HCT116 (cell line): ENCODE data around the gene DUSP3. TPM values are rescaled to one million over a fixed set of nuclear protein-coding genes. Genes with fewer than 3 reads are reported as not detected.

Experiments
- ATAC-seq: fragments of 200-7000 bp; cut with Tn5 transposase; 2 replicates; pipeline ENCODE4 v1.9.1; 2020; ENCODE audit warnings: mild to moderate bottlenecking, moderate library complexity
- BruUV-seq: library from RNA; stranded (reverse); fragments of 400-500 nt; replicated peaks from 2 replicates; lab custom pipeline; 2021; lab: Mats Ljungman, UMichigan
- CTCF ChIA-PET: fragments of 300-600 bp; sonication (Branson Sonifier 250); formaldehyde crosslinking; loops from one replicate; lab custom pipeline; 2021; ENCODE audit warnings: antibody characterized with exemption; lab: Charles Lee
- POLR2A ChIA-PET: fragments of 300-600, 350-600 bp; sonication (Branson Sonifier 250); formaldehyde crosslinking; loops from one replicate; lab custom pipeline; 2021; ENCODE audit warnings: antibody characterized with exemption; lab: Charles Lee
- RAD21 ChIA-PET, 2 experiments: fragments of 300-600 bp; sonication (Branson Sonifier 250); formaldehyde crosslinking; loops; one replicate each; lab custom pipeline; 2023; ENCODE audit warnings: low total read pairs in 2 of 2; ENCODE audit not compliant: uncharacterized antibody in 2 of 2, unreplicated experiment in 2 of 2, low non-redundant PET in 1 of 2; lab: Charles Lee
- DNase-seq: peaks from one replicate; pipeline ENCODE4 v3.0.0-alpha.2; 2010; ENCODE audit warnings: low read depth, low spot score
- H2AFZ ChIP-seq: fragments of 200-600 bp; shearing (Covaris generic), sonication (generic); 2 replicates; pipeline ENCODE4 v1.6.1; 2017; ENCODE audit warnings: low read depth, mixed run types, mixed read lengths, antibody characterized with exemption, low read length; ENCODE audit not compliant: poor library complexity, severe bottlenecking
- H3K27ac ChIP-seq: 2 replicates; pipeline ENCODE4 v1.5.1; 2012; ENCODE audit warnings: low read depth, low read length
- H3K27me3 ChIP-seq: fragments of 200-600 bp; sonication (generic); 2 replicates; pipeline ENCODE4 v1.6.1; 2016; ENCODE audit warnings: mixed run types, low read length, mixed read lengths; ENCODE audit not compliant: insufficient read depth
- H3K36me3 ChIP-seq, 2 experiments: fragments of 200-500 bp in 1 of 2; fragments of 200-600 bp in 1 of 2; sonication (Bioruptor generic) in 1 of 2; sonication (generic) in 1 of 2; 2 replicates each; pipeline versions ENCODE4 v1.5.1 to v1.6.1; 2014 to 2016; ENCODE audit warnings: low read length in 2 of 2, inconsistent platforms in 1 of 2, mixed read lengths in 1 of 2, mixed run types in 1 of 2; ENCODE audit not compliant: insufficient read depth in 2 of 2, control insufficient read depth in 1 of 2
- H3K4me1 ChIP-seq, 2 experiments: fragments of 200-600 bp in 1 of 2; sonication (generic) in 1 of 2; 2 replicates each; pipeline versions ENCODE4 v1.5.1 to v1.6.1; 2012 to 2017; ENCODE audit warnings: low read length in 2 of 2, inconsistent platforms in 1 of 2, mild to moderate bottlenecking in 1 of 2, mixed read lengths in 1 of 2, mixed run types in 1 of 2, moderate library complexity in 1 of 2; ENCODE audit not compliant: insufficient read depth in 2 of 2, control insufficient read depth in 1 of 2
- H3K4me2 ChIP-seq: fragments of 200-600 bp; sonication (generic); 2 replicates; pipeline ENCODE4 v1.6.1; 2017; ENCODE audit warnings: mixed run types, low read length, mixed read lengths
- H3K4me3 ChIP-seq, 2 experiments: fragments of 200-600 bp in 1 of 2; sonication (generic) in 1 of 2; replicated peaks in 1 of 2; 2 replicates each; pipeline ENCODE4 v1.5.1; 2011 to 2016; ENCODE audit warnings: low read length in 2 of 2, control low read depth in 1 of 2, low read depth in 1 of 2, mild to moderate bottlenecking in 1 of 2, mixed read lengths in 1 of 2, mixed run types in 1 of 2
- H3K79me2 ChIP-seq: fragments of 200-600 bp; sonication (generic); 2 replicates; pipeline ENCODE4 v1.6.1; 2017; ENCODE audit warnings: mild to moderate bottlenecking, mixed run types, low read length, moderate library complexity, mixed read lengths; ENCODE audit not compliant: insufficient read depth
- H3K9ac ChIP-seq: fragments of 200-600 bp; sonication (generic); 2 replicates; pipeline ENCODE4 v1.6.1; 2016; ENCODE audit warnings: low read length, mixed read lengths
- H3K9me2 ChIP-seq: fragments of 200-600 bp; sonication (generic), shearing (Covaris generic); 2 replicates; pipeline ENCODE4 v1.6.1; 2017; ENCODE audit warnings: mixed run types, mild to moderate bottlenecking, moderate library complexity; ENCODE audit not compliant: insufficient read depth
- H3K9me3 ChIP-seq, 2 experiments: fragments of 200-500 bp in 1 of 2; fragments of 200-600 bp in 1 of 2; sonication (Bioruptor generic) in 1 of 2; sonication (generic) in 1 of 2; 2 replicates each; pipeline ENCODE4 v1.6.1; 2014 to 2017; ENCODE audit warnings: low read length in 2 of 2, mixed read lengths in 2 of 2, inconsistent platforms in 1 of 2, low read depth in 1 of 2, mild to moderate bottlenecking in 1 of 2, mixed run types in 1 of 2, moderate library complexity in 1 of 2; ENCODE audit not compliant: control insufficient read depth in 1 of 2, insufficient read depth in 1 of 2
- H4K20me1 ChIP-seq: fragments of 200-600 bp; sonication (generic), shearing (Covaris generic); 2 replicates; pipeline ENCODE4 v1.6.1; 2017; ENCODE audit warnings: mixed run types, mild to moderate bottlenecking, moderate library complexity; ENCODE audit not compliant: insufficient read depth
- CBX3 ChIP-seq: IDR thresholded peaks from 2 replicates; pipeline ENCODE4 v1.6.1; 2012; ENCODE audit warnings: low read depth
- EZH2phosphoT487 ChIP-seq: fragments of 200-600 bp; IDR thresholded peaks from 2 replicates; pipeline ENCODE4 v1.6.1; 2018; ENCODE audit warnings: antibody characterized with exemption, borderline replicate concordance
- FOSL1 ChIP-seq: IDR thresholded peaks from 2 replicates; pipeline ENCODE4 v1.6.1; 2012; ENCODE audit warnings: low read depth
- POLR2A ChIP-seq: IDR thresholded peaks from 2 replicates; pipeline ENCODE4 v1.7.0; 2011; ENCODE audit warnings: borderline replicate concordance; ENCODE audit not compliant: insufficient read depth, insufficient read length; ENCODE audit errors: extremely low read depth
- POLR2AphosphoS5 ChIP-seq: IDR thresholded peaks from 2 replicates; pipeline ENCODE4 v1.6.1; 2011; ENCODE audit warnings: mild to moderate bottlenecking, low read depth, low read length, moderate library complexity
- SIN3A ChIP-seq: IDR thresholded peaks from 2 replicates; pipeline ENCODE4 v1.6.1; 2012; ENCODE audit warnings: low read depth
- SP1 ChIP-seq: IDR thresholded peaks from 2 replicates; pipeline ENCODE4 v1.6.1; 2012; ENCODE audit warnings: low read depth
- SRF ChIP-seq: IDR thresholded peaks from 2 replicates; pipeline ENCODE4 v1.6.1; 2012; ENCODE audit warnings: low read depth
- TCF7L2 ChIP-seq: IDR thresholded peaks from 2 replicates; pipeline ENCODE4 v1.7.0; 2011; ENCODE audit warnings: borderline replicate concordance, inconsistent platforms; ENCODE audit not compliant: insufficient read depth, insufficient read length; ENCODE audit errors: extremely low read depth
- ZFX ChIP-seq: fragments of 450-650 bp; IDR thresholded peaks from 2 replicates; pipeline ENCODE4 v1.6.1; 2017
- ZNF274 ChIP-seq: fragments of 200-500 bp; sonication (Bioruptor generic); IDR thresholded peaks from 2 replicates; pipeline ENCODE4 v1.6.1; 2014; ENCODE audit warnings: mild to moderate bottlenecking, low read depth, low read length, inconsistent platforms
- intact Hi-C: fragments of 100-400 bp; cut with micrococcal nuclease; formaldehyde crosslinking; loops from 2 replicates; pipeline ENCODE4 v1.10.0; 2022
- total RNA-seq: library from RNA; stranded (reverse); gene quantifications from one replicate; pipeline ENCODE4 v1.2.1, GENCODE V29; 2021; ENCODE audit not compliant: unreplicated experiment
- TF ChIP-seq, protein P1 (sequence below): IDR thresholded peaks from 2 replicates; pipeline ENCODE4 v1.6.1; 2012; ENCODE audit warnings: low read depth
- TF ChIP-seq, protein P2 (sequence below): IDR thresholded peaks from 2 replicates; pipeline ENCODE4 v1.6.1; 2012
- TF ChIP-seq, protein P3 (sequence below): IDR thresholded peaks from 2 replicates; pipeline ENCODE4 v1.6.1; 2011; ENCODE audit warnings: mild to moderate bottlenecking, low read length, moderate library complexity; ENCODE audit not compliant: insufficient replicate concordance; ENCODE audit errors: extremely low read depth
- TF ChIP-seq, protein P4 (sequence below), 3 experiments: fragments of 200-600 bp in 1 of 3; sonication (generic) in 1 of 3; IDR thresholded peaks in 2 of 3; conservative IDR thresholded peaks in 1 of 3; 2 replicates each; pipeline ENCODE4 v1.5.1; 2012 to 2017; ENCODE audit warnings: low read depth in 2 of 3, low read length in 2 of 3, antibody characterized with exemption in 1 of 3, borderline replicate concordance in 1 of 3, control low read depth in 1 of 3, mild to moderate bottlenecking in 1 of 3, mixed read lengths in 1 of 3, mixed run types in 1 of 3, moderate library complexity in 1 of 3; ENCODE audit not compliant: insufficient read depth in 1 of 3

The DUSP3 gene
- total RNA-seq, 1 experiment from 2014 or later: 29.6 TPM

- TF ChIP-seq, protein P1, sequence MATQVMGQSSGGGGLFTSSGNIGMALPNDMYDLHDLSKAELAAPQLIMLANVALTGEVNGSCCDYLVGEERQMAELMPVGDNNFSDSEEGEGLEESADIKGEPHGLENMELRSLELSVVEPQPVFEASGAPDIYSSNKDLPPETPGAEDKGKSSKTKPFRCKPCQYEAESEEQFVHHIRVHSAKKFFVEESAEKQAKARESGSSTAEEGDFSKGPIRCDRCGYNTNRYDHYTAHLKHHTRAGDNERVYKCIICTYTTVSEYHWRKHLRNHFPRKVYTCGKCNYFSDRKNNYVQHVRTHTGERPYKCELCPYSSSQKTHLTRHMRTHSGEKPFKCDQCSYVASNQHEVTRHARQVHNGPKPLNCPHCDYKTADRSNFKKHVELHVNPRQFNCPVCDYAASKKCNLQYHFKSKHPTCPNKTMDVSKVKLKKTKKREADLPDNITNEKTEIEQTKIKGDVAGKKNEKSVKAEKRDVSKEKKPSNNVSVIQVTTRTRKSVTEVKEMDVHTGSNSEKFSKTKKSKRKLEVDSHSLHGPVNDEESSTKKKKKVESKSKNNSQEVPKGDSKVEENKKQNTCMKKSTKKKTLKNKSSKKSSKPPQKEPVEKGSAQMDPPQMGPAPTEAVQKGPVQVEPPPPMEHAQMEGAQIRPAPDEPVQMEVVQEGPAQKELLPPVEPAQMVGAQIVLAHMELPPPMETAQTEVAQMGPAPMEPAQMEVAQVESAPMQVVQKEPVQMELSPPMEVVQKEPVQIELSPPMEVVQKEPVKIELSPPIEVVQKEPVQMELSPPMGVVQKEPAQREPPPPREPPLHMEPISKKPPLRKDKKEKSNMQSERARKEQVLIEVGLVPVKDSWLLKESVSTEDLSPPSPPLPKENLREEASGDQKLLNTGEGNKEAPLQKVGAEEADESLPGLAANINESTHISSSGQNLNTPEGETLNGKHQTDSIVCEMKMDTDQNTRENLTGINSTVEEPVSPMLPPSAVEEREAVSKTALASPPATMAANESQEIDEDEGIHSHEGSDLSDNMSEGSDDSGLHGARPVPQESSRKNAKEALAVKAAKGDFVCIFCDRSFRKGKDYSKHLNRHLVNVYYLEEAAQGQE: no peak
- TF ChIP-seq EZH2phosphoT487: no peak
- TF ChIP-seq CBX3: no peak
- no peak for TF ChIP-seq FOSL1
These were observed 10.4 kb downstream of the DUSP3 start (continued) for GRCh38 chr17:43768382-43768781.

- TSS peak; percentile 27 for BruUV-seq
- DNase-seq: no peak
- intact Hi-C loops: no loop called here
- Histone ChIP-seq H3K27me3 (no peaks in the 10 kb centered on the region), H3K79me2 (no peaks in the 10 kb centered on the region), H3K4me1 (no peaks in the 10 kb centered on the region), H3K4me2 (no peak overlapping the region), H3K9ac (no peak overlapping the region), H3K9me2 (no peaks in the 10 kb centered on the region), H2AFZ (no peak overlapping the region), H3K9me3 (no peaks in the 10 kb centered on the region), H3K36me3 (peaks cover 10 to 24% of the 10 kb centered on the region in 2 experiments), H4K20me1 (no peaks in the 10 kb centered on the region), H3K4me3 (no peak overlapping the region), H3K27ac (no peak overlapping the region)
- ChIA-PET RAD21 (no interaction called here), CTCF (interaction anchor here (1.1 to 3.6 kb wide), 6 partner anchors 10 to 191 kb away, joined by 3 to 47 read pairs (median 10); partner anchors contain the start of genes CD300LG and DUSP3), POLR2A (no interaction called here)
- ATAC-seq: no peak
- TF ChIP-seq, protein P2, sequence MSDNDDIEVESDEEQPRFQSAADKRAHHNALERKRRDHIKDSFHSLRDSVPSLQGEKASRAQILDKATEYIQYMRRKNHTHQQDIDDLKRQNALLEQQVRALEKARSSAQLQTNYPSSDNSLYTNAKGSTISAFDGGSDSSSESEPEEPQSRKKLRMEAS: no peak
- TF ChIP-seq SP1 (no peak), ZFX (no peak), FOSL1 (no peak), TCF7L2 (no peak), ZNF274 (no peak), SIN3A (no peak), POLR2AphosphoS5 (no peak), SRF (no peak), POLR2A (no peak)
- TF ChIP-seq, protein P3, sequence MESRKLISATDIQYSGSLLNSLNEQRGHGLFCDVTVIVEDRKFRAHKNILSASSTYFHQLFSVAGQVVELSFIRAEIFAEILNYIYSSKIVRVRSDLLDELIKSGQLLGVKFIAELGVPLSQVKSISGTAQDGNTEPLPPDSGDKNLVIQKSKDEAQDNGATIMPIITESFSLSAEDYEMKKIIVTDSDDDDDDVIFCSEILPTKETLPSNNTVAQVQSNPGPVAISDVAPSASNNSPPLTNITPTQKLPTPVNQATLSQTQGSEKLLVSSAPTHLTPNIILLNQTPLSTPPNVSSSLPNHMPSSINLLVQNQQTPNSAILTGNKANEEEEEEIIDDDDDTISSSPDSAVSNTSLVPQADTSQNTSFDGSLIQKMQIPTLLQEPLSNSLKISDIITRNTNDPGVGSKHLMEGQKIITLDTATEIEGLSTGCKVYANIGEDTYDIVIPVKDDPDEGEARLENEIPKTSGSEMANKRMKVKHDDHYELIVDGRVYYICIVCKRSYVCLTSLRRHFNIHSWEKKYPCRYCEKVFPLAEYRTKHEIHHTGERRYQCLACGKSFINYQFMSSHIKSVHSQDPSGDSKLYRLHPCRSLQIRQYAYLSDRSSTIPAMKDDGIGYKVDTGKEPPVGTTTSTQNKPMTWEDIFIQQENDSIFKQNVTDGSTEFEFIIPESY: no peak
- TF ChIP-seq, protein P4, sequence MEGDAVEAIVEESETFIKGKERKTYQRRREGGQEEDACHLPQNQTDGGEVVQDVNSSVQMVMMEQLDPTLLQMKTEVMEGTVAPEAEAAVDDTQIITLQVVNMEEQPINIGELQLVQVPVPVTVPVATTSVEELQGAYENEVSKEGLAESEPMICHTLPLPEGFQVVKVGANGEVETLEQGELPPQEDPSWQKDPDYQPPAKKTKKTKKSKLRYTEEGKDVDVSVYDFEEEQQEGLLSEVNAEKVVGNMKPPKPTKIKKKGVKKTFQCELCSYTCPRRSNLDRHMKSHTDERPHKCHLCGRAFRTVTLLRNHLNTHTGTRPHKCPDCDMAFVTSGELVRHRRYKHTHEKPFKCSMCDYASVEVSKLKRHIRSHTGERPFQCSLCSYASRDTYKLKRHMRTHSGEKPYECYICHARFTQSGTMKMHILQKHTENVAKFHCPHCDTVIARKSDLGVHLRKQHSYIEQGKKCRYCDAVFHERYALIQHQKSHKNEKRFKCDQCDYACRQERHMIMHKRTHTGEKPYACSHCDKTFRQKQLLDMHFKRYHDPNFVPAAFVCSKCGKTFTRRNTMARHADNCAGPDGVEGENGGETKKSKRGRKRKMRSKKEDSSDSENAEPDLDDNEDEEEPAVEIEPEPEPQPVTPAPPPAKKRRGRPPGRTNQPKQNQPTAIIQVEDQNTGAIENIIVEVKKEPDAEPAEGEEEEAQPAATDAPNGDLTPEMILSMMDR (IDR thresholded peaks at IDR 0.05 in 2 of 3, conservative IDR thresholded peaks at IDR 0.05 in 1 of 3; ENCODE audit: borderline replicate concordance in 1 of 3, insufficient read depth in 1 of 3, low read depth in 2 of 3, low read length in 2 of 3): no peak
These were observed 11.1 kb downstream of the DUSP3 start for GRCh38 chr17:43767713-43768059.
